Measurements from ENCODE around the gene PGLYRP2.
"Not testable (repeated sequence)": the region's sequence is repeated elsewhere in the genome, so short reads cannot be mapped to it uniquely, and the experiment has no call there.

The PGLYRP2 gene

GRCh38 chr19:15524781-15525180 lies 45.5 kb upstream of the PGLYRP2 start:
- ATAC-seq (ENCODE audit: low read depth) (no peak), DNase-seq (ENCODE audit: low spot score) (no peak)
- no peak for TF ChIP-seq CTCF (IDR thresholded peaks at IDR 0.05; ENCODE audit: poor library complexity, severe bottlenecking)
- no peak overlapping the region for H3K27ac ChIP-seq (ENCODE audit: poor library complexity, severe bottlenecking)
- no peak overlapping the region for H3K4me3 ChIP-seq (ENCODE audit: severe bottlenecking)
- H3K27me3 ChIP-seq (ENCODE audit: insufficient read depth, poor library complexity, severe bottlenecking): no peaks in the 10 kb centered on the region
- H3K36me3 ChIP-seq (ENCODE audit: low read depth): no peaks in the 10 kb centered on the region
- H3K4me1 ChIP-seq (ENCODE audit: insufficient read depth, poor library complexity, severe bottlenecking): no peaks in the 10 kb centered on the region
- H3K9me3 ChIP-seq (ENCODE audit: severe bottlenecking): no peaks in the 10 kb centered on the region

GRCh38 chr19:15519433-15519976 lies 40.2 kb upstream of the PGLYRP2 start:
- peaks cover 7% of the 10 kb centered on the region for H3K9me3 ChIP-seq (ENCODE audit: severe bottlenecking)
- TF ChIP-seq CTCF (IDR thresholded peaks at IDR 0.05; ENCODE audit: poor library complexity, severe bottlenecking): no peak
- no peaks in the 10 kb centered on the region for H3K27me3 ChIP-seq (ENCODE audit: insufficient read depth, poor library complexity, severe bottlenecking)
- DNase-seq (ENCODE audit: low spot score) (no peak), ATAC-seq (ENCODE audit: low read depth) (no peak)
- no peak overlapping the region for H3K27ac ChIP-seq (ENCODE audit: poor library complexity, severe bottlenecking)
- no peaks in the 10 kb centered on the region for H3K36me3 ChIP-seq (ENCODE audit: low read depth)
- no peaks in the 10 kb centered on the region for H3K4me1 ChIP-seq (ENCODE audit: insufficient read depth, poor library complexity, severe bottlenecking)
- no peak overlapping the region for H3K4me3 ChIP-seq (ENCODE audit: severe bottlenecking)

- peaks cover 7% of the 10 kb centered on the region for H3K9me3 ChIP-seq (ENCODE audit: severe bottlenecking)
- no peaks in the 10 kb centered on the region for H3K36me3 ChIP-seq (ENCODE audit: low read depth)
- no peak for DNase-seq (ENCODE audit: low spot score)
- TF ChIP-seq CTCF (IDR thresholded peaks at IDR 0.05; ENCODE audit: poor library complexity, severe bottlenecking): no peak
- H3K27me3 ChIP-seq (ENCODE audit: insufficient read depth, poor library complexity, severe bottlenecking): no peaks in the 10 kb centered on the region
- no peaks in the 10 kb centered on the region for H3K4me1 ChIP-seq (ENCODE audit: insufficient read depth, poor library complexity, severe bottlenecking)
- no peak for ATAC-seq (ENCODE audit: low read depth)
- H3K4me3 ChIP-seq (ENCODE audit: severe bottlenecking): no peak overlapping the region
- no peak overlapping the region for H3K27ac ChIP-seq (ENCODE audit: poor library complexity, severe bottlenecking)
These were observed 38.5 kb upstream of the PGLYRP2 start for GRCh38 chr19:15517778-15518177.

- Histone ChIP-seq H3K27me3 (ENCODE audit: insufficient read depth, poor library complexity, severe bottlenecking) (no peaks in the 10 kb centered on the region), H3K36me3 (ENCODE audit: low read depth) (no peaks in the 10 kb centered on the region), H3K4me1 (ENCODE audit: insufficient read depth, poor library complexity, severe bottlenecking) (no peaks in the 10 kb centered on the region), H3K27ac (ENCODE audit: poor library complexity, severe bottlenecking) (no peak overlapping the region), H3K4me3 (ENCODE audit: severe bottlenecking) (no peak overlapping the region), H3K9me3 (ENCODE audit: severe bottlenecking) (peaks cover 7% of the 10 kb centered on the region)
- no peak for TF ChIP-seq CTCF (IDR thresholded peaks at IDR 0.05; ENCODE audit: poor library complexity, severe bottlenecking)
- DNase-seq (ENCODE audit: low spot score) (no peak), ATAC-seq (ENCODE audit: low read depth) (no peak)
These were observed 37.1 kb upstream of the PGLYRP2 start for GRCh38 chr19:15516363-15516762.

- not testable (repeated sequence) for H3K36me3 ChIP-seq (ENCODE audit: low read depth); H3K4me1 ChIP-seq (ENCODE audit: insufficient read depth, poor library complexity, severe bottlenecking); DNase-seq (ENCODE audit: low spot score); H3K27me3 ChIP-seq (ENCODE audit: insufficient read depth, poor library complexity, severe bottlenecking); ATAC-seq (ENCODE audit: low read depth); H3K9me3 ChIP-seq (ENCODE audit: severe bottlenecking); H3K4me3 ChIP-seq (ENCODE audit: severe bottlenecking); H3K27ac ChIP-seq (ENCODE audit: poor library complexity, severe bottlenecking)
These were observed 35.9 kb upstream of the PGLYRP2 start for GRCh38 chr19:15515227-15515625.
